ENCODE data around the gene ALKBH5. TPM values are rescaled to one million over a fixed set of nuclear protein-coding genes. Genes with fewer than 3 reads are reported as not detected.

ALKBH5 gene
- total and polyA plus RNA-seq, 2 of the 8 experiments (the other 6 are each of a cell fraction or from before 2014, with no cell fraction given) = 63.7 to 86.4 TPM

- peak; percentile 41; the same call in 1 of the 2 replicates for TF ChIP-seq TBP (IDR thresholded peaks at IDR 0.05; ENCODE audit: low read depth, low read length)
- TF ChIP-seq RBBP5 (IDR thresholded peaks at IDR 0.05; ENCODE audit: borderline replicate concordance, low read depth, low read length) = 0 out of 2 replicates have a peak, but pooled peaks have one; percentile 59
- TF ChIP-seq EGR1 (IDR thresholded peaks at IDR 0.05; ENCODE audit: borderline replicate concordance, low read depth, low read length) = peak; percentile 90
- TF ChIP-seq POLR2AphosphoS5 (IDR thresholded peaks at IDR 0.05; ENCODE audit: low read depth, low read length) = peak; percentile 74
- TF ChIP-seq, protein P1, sequence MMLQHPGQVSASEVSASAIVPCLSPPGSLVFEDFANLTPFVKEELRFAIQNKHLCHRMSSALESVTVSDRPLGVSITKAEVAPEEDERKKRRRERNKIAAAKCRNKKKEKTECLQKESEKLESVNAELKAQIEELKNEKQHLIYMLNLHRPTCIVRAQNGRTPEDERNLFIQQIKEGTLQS (IDR thresholded peaks at IDR 0.05; ENCODE audit: insufficient read depth, low read depth, low read length) = 0 out of 2 replicates have a peak, but pooled peaks have one; percentile 6
- TF ChIP-seq HDAC2 (IDR thresholded peaks at IDR 0.05; ENCODE audit: borderline replicate concordance in 1 of 2, low read depth in 2 of 2, low read length in 2 of 2) = 0 out of 4 replicates have a peak, but pooled peaks of 1 of the 2 experiments have one; percentile 45
- TF ChIP-seq, protein P2, sequence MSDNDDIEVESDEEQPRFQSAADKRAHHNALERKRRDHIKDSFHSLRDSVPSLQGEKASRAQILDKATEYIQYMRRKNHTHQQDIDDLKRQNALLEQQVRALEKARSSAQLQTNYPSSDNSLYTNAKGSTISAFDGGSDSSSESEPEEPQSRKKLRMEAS (IDR thresholded peaks at IDR 0.05) = peak; percentile 17; the same call in 1 of the 2 replicates
- TF ChIP-seq TAF7 (optimal IDR thresholded peaks at IDR 0.05; ENCODE audit: borderline replicate concordance, low read depth, low read length) = peak; percentile 37
- TF ChIP-seq SP1 (IDR thresholded peaks at IDR 0.05; ENCODE audit: low read depth, low read length) = peak; percentile 41; the same call in 1 of the 2 replicates
Observed at GRCh38 chr17:18224387-18225120, 40.9 kb downstream of the ALKBH5 start (continued).
